Epithelial cell of proximal tubule (primary cell): ENCODE data around the gene SLC5A3. TPM values are rescaled to one million over a fixed set of nuclear protein-coding genes. Genes with fewer than 3 reads are reported as not detected.

Experiments used
- DNase-seq: peaks from one replicate; pipeline ENCODE4 v3.0.0-alpha.2; 2011; ENCODE audit warnings: low read depth
- H3K4me3 ChIP-seq: 2 replicates; pipeline ENCODE4 v1.5.1; 2011; ENCODE audit warnings: low read depth, mild to moderate bottlenecking, low read length
- total RNA-seq: library from RNA; depleted of rRNA; stranded (reverse); fragments of >200 nt; gene quantifications from 2 replicates; pipeline ENCODE4 v1.2.3, GENCODE V29; 2015
- TF ChIP-seq, protein P1 (sequence below): conservative IDR thresholded peaks from 2 replicates; pipeline ENCODE4 v1.5.1; 2012; ENCODE audit warnings: low read depth, mild to moderate bottlenecking, low read length

SLC5A3 gene
- total RNA-seq, 1 donor from 2014 or later = 13.7 TPM

DNA sequence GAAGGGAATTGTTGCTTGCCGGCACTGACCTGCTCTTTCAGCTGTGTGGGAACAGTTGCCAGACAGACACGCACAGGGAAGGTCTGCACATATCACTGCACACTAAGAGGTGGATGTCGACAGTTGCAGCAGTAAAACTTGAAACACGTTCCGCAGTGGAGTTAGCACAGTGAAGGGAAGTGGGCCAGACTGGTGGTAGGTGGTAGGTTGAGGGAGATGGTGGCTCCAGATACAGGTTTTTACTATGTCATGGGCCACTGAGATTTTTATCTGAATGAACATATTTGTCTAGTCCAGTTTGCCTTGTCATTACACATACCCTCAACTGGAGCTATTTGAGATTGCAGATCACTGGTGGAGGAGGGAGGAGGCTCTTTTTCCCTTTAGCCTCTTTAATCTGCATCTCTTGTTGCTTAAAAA, 13.5 kb downstream of the SLC5A3 start:
- TF ChIP-seq, protein P1, sequence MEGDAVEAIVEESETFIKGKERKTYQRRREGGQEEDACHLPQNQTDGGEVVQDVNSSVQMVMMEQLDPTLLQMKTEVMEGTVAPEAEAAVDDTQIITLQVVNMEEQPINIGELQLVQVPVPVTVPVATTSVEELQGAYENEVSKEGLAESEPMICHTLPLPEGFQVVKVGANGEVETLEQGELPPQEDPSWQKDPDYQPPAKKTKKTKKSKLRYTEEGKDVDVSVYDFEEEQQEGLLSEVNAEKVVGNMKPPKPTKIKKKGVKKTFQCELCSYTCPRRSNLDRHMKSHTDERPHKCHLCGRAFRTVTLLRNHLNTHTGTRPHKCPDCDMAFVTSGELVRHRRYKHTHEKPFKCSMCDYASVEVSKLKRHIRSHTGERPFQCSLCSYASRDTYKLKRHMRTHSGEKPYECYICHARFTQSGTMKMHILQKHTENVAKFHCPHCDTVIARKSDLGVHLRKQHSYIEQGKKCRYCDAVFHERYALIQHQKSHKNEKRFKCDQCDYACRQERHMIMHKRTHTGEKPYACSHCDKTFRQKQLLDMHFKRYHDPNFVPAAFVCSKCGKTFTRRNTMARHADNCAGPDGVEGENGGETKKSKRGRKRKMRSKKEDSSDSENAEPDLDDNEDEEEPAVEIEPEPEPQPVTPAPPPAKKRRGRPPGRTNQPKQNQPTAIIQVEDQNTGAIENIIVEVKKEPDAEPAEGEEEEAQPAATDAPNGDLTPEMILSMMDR = no peak
- H3K4me3 ChIP-seq = no peak overlapping the region
- DNase-seq = no peak

DNA sequence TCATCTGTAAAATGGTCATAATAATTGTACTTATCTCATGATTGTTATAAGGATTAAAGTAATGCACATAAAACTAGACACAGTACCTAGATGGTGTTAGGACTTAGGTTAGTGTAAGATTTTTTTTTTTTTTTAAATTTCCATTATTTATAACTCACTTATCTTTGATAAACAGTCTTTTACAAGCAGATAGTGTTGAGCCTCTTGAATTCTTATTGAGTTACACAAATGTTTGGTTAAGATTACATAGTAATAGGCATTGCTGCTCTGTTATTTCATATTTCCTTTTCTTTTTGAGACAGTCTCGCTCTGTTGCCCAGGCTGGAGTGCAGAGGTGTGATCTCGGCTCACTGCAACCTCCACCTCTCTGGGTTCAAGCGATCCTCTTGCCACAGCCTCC, 15.4 kb downstream of the SLC5A3 start:
- TF ChIP-seq, protein P1 = no peak

DNA sequence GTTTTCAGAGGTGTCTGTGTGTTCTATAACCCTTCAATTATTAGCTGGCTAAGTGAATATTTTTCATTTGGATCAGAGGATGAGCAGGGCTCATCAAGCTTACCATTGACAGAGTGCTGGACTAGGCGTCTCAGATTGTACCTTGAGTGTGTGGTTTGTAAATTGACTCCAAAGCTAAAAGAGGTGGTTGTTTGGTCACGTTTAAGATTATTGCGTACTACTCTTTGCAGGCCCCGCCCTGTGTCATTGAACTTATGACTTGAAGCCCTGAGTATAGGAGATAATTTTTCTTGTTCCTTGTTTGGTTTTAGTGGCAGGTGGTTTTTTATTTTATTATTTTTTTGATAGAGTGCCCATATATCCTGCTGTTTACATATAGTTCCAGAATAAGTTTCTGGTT, 17.7 kb downstream of the SLC5A3 start:
- DNase-seq = no peak
- TF ChIP-seq, protein P1 = no peak
- H3K4me3 ChIP-seq = no peak overlapping the region

More for the DNA sequence above, 15.4 kb downstream of the SLC5A3 start:
- H3K4me3 ChIP-seq = no peak overlapping the region
- DNase-seq = no peak

DNA sequence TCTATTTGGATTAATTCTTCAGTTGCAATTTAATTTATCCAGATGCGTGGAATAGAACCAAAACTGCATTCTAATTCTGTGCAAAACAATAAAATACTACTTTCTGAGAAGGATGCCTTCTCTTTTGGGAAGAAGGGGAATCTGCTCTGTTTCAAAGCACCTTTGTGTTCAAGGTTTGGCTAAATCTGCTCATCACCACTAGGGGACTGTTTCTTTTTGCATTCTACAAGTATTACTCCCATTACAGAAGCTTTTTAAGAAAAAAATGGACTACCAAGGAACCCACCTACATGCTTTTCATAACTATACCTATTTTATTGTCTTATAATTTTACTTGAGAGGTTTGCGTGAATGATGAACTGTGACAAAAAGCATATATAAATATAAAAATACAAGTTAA, 18.2 kb downstream of the SLC5A3 start:
- TF ChIP-seq, protein P1 = peak; percentile 52
- no peak for DNase-seq
- no peak overlapping the region for H3K4me3 ChIP-seq

DNA sequence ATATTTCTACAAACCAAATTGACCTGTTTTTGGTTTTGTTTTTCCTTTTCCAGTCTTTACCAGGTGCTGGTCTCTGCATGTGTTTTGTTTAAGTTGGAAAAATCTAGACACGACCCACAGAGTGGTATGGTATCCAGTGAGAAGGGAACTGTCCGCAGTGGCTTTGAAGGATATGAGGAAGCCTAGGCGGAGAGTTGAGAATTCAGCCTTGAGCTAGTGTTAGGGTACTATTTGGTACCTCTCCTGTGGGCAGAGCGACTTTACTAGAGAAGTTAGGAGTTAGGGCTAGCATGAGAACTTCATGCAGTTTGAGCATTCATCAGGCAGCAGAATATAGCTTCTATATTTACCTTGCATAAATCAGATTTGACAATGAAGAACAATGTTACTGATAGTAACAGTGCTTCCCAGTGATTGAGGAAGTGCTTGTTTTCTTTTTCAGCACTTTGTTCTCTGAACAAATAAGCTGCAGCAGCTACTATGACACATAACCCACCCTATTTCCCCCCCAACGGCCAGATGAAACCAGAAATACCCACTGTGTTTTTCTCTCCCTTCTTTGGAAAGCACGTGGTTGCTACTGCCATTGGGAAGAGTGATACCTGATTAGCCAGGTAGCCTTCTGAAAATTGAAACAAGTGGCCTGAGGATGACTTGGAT, 19.0 kb downstream of the SLC5A3 start:
- no peak for DNase-seq
- TF ChIP-seq, protein P1 = no peak
- no peak overlapping the region for H3K4me3 ChIP-seq

DNA sequence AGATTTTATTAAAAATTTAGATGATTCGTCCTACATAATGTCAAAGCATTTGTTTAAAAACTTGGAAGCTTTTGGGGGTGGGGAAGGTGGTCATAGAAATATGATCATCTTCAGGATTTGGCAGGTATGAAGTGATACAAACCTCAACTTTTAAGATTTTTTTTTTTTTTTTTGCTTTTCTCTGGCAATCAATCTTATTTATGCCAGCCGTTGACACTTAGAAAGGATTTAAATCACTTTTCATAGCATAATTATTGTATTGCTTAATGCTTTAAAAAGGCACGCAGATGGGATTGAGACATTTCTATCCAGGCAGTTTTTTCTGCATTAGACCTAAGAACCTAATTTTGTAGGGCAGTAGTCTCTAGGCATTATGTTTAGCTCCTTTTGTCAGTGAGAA, 19.7 kb downstream of the SLC5A3 start:
- no peak overlapping the region for H3K4me3 ChIP-seq
- TF ChIP-seq, protein P1 = no peak
- DNase-seq = no peak

DNA sequence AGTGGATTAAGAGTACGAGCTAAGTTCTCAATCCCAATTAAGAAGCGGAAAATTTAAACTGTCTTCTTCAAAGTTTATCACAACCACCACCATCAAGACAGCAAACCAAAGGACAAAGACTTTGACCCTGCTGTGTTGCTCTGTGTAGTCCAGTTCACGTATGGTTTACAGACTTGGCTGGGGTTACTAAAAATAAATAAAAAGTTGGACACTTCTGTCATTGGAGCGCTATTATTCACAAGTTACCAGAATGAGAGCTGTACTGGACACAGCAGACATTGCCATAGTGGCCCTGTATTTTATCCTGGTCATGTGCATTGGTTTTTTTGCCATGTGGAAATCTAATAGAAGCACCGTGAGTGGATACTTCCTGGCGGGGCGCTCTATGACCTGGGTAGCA, 21.6 kb downstream of the SLC5A3 start:
- TF ChIP-seq, protein P1 = no peak
- no peak for DNase-seq
- H3K4me3 ChIP-seq = no peak overlapping the region
